HepG2 (cell line): ENCODE measurements around the gene GMPPB. TPM values are rescaled to one million over a fixed set of nuclear protein-coding genes. Genes with fewer than 3 reads are reported as not detected.

Source experiments
- ATAC-seq: fragments of 200-7000 bp; cut with Tn5 transposase; 3 replicates; pipeline ENCODE4 v1.9.1; 2020; ENCODE audit warnings: mild to moderate bottlenecking, moderate library complexity
- BruUV-seq: library from RNA; stranded (reverse); fragments of 400-500 nt; replicated peaks from 2 replicates; lab custom pipeline; 2021; lab: Mats Ljungman, UMichigan
- CTCF ChIA-PET: fragments of 300-600 bp; formaldehyde crosslinking; extraction: SDS; loops from one replicate; lab custom pipeline; 2021; ENCODE audit warnings: low total read pairs, inconsistent platforms, low intra/inter-chr PET ratio; lab: Yijun Ruan, JAX
- POLR2A ChIA-PET: fragments of 350-600 bp; sonication (Branson Sonifier 250); formaldehyde crosslinking; loops from one replicate; lab custom pipeline; 2020; ENCODE audit warnings: antibody characterized with exemption, inconsistent platforms; lab: Yijun Ruan, JAX
- DNase-seq: peaks from one replicate; pipeline ENCODE4 v3.0.0-alpha.2; 2015; ENCODE audit warnings: low spot score
- FAIRE-seq: peaks from 3 replicates; lab custom pipeline; 2011; peaks lifted over from hg19 to GRCh38; lab: Jason Lieb, UNC
- H2AFZ ChIP-seq: one replicate; pipeline ENCODE4 v1.6.1; 2011; ENCODE audit warnings: low read length, inconsistent platforms
- H3K27ac ChIP-seq: fragments of 300-600 bp; 3 replicates; pipeline ENCODE4 v1.8.0; 2011; ENCODE audit warnings: mixed run types, mild to moderate bottlenecking, mixed read lengths, low read length, inconsistent platforms; ENCODE audit not compliant: insufficient read depth; ENCODE audit errors: extremely low read length
- H3K27me3 ChIP-seq, 2 experiments: fragments of 200-600 bp in 1 of 2; 2 replicates in 1 of 2; 3 replicates in 1 of 2; pipeline versions ENCODE4 v1.6.0 to v1.8.0; 2011; ENCODE audit warnings: low read length in 2 of 2, mild to moderate bottlenecking in 2 of 2, moderate library complexity in 2 of 2, inconsistent platforms in 1 of 2; ENCODE audit not compliant: insufficient read depth in 2 of 2, control insufficient read depth in 1 of 2
- H3K36me3 ChIP-seq, 2 experiments: fragments of 200-600 bp in 1 of 2; replicated peaks in 1 of 2; 2 replicates in 1 of 2; 3 replicates in 1 of 2; pipeline versions ENCODE4 v1.5.1 to v1.8.0; 2011; ENCODE audit warnings: low read length in 2 of 2, inconsistent platforms in 1 of 2; ENCODE audit not compliant: insufficient read depth in 2 of 2, control insufficient read depth in 1 of 2
- H3K4me1 ChIP-seq: 2 replicates; pipeline ENCODE4 v1.5.1; 2012; ENCODE audit warnings: low read length, inconsistent platforms; ENCODE audit not compliant: insufficient read depth
- H3K4me2 ChIP-seq: 2 replicates; pipeline ENCODE4 v1.6.0; 2011; ENCODE audit warnings: low read depth, low read length, inconsistent platforms
- H3K4me3 ChIP-seq, 3 experiments: fragments of 200-600 bp in 1 of 3; sonication (generic), shearing (Covaris generic) in 1 of 3; replicated peaks in 1 of 3; 2 replicates each; pipeline ENCODE4 v1.5.1; 2011 to 2016; ENCODE audit warnings: low read length in 3 of 3, inconsistent platforms in 2 of 3, low read depth in 2 of 3, mild to moderate bottlenecking in 2 of 3, control low read depth in 1 of 3, mixed read lengths in 1 of 3; ENCODE audit not compliant: insufficient read depth in 1 of 3
- H3K79me2 ChIP-seq: one replicate; pipeline ENCODE4 v1.6.1; 2011; ENCODE audit warnings: low read length, inconsistent platforms; ENCODE audit not compliant: insufficient read depth
- H3K9ac ChIP-seq: 2 replicates; pipeline ENCODE4 v1.6.0; 2011; ENCODE audit warnings: mild to moderate bottlenecking, low read depth, low read length, inconsistent platforms; ENCODE audit not compliant: insufficient read depth
- H3K9me3 ChIP-seq: 2 replicates; pipeline ENCODE4 v1.5.1; 2012; ENCODE audit warnings: mild to moderate bottlenecking, low read length
- H4K20me1 ChIP-seq: 2 replicates; pipeline ENCODE4 v1.6.0; 2011; ENCODE audit warnings: inconsistent platforms, mild to moderate bottlenecking, low read length, moderate library complexity; ENCODE audit not compliant: insufficient read depth
- AGO2 ChIP-seq: fragments of 200-400 bp; formaldehyde crosslinking; optimal IDR thresholded peaks from 2 replicates; pipeline ENCODE3; 2017; ENCODE audit warnings: mild to moderate bottlenecking, low read depth, low read length, moderate library complexity
- CCAR2 ChIP-seq: fragments of 200-400 bp; formaldehyde crosslinking; optimal IDR thresholded peaks from 2 replicates; pipeline ENCODE3; 2018; ENCODE audit warnings: low read depth, mild to moderate bottlenecking, low read length, moderate library complexity
- DZIP1 ChIP-seq: sonication (generic); formaldehyde crosslinking; IDR thresholded peaks from 2 replicates; pipeline ENCODE4 v1.5.0; 2020; ENCODE audit warnings: mild to moderate bottlenecking, missing genetic modification reagents
- POLR2AphosphoS5 ChIP-seq: IDR thresholded peaks from 2 replicates; pipeline ENCODE4 v1.6.1; 2012; ENCODE audit warnings: low read depth, low read length
- POLR2G ChIP-seq: fragments of 200-400 bp; formaldehyde crosslinking; IDR thresholded peaks from 2 replicates; pipeline ENCODE4 v1.6.1; 2018; ENCODE audit warnings: mild to moderate bottlenecking, low read depth, low read length, moderate library complexity
- RBFOX2 ChIP-seq: fragments of 200-400 bp; formaldehyde crosslinking; IDR thresholded peaks from 2 replicates; pipeline ENCODE4 v1.6.1; 2017; ENCODE audit warnings: low read depth, mild to moderate bottlenecking, low read length
- SSRP1 ChIP-seq: IDR thresholded peaks from 2 replicates; pipeline ENCODE4 v1.6.1; 2016; ENCODE audit warnings: control low read depth
- THAP11 ChIP-seq: IDR thresholded peaks from 2 replicates; pipeline ENCODE4 v1.6.1; 2016; ENCODE audit warnings: missing biosample characterization, missing genetic modification reagents
- ZNF235 ChIP-seq: sonication (generic); formaldehyde crosslinking; IDR thresholded peaks from 2 replicates; pipeline ENCODE4 v1.8.1; 2023; ENCODE audit warnings: mild to moderate bottlenecking, missing genetic modification reagents, borderline replicate concordance
- ZNF530 ChIP-seq: sonication (generic); formaldehyde crosslinking; IDR thresholded peaks from 2 replicates; pipeline ENCODE4 v1.5.0; 2020; ENCODE audit warnings: low read depth, mild to moderate bottlenecking, missing genetic modification reagents
- WGBS: methylation state at CpG from one replicate; pipeline ENCODE4 v1.1.6; 2017; ENCODE audit warnings: low lambda C conversion rate; 5-methylcytosine and 5-hydroxymethylcytosine counted together
- in situ Hi-C: cut with HindIII; loops from 2 replicates; pipeline ENCODE4 v1.10.0; 2017; ENCODE audit warnings: low pct_unique_long_range_greater_than_20kb; ENCODE audit not compliant: extremely low pct_ligation_motif_present
- intact Hi-C: fragments of 100-400 bp; cut with micrococcal nuclease; formaldehyde crosslinking; loops from one replicate; pipeline ENCODE4 v1.10.0; 2022; ENCODE audit not compliant: unreplicated experiment
- polyA plus RNA-seq, 8 experiments: library from polyadenylated mRNA; depleted of rRNA in 3 of 8; stranded (reverse) in 7 of 8; unstranded in 1 of 8; fragments of >200 nt; fragmentation: Illumina TruSeq in 4 of 8; extraction: Trizol in 4 of 8; gene quantifications; 2 replicates each; pipeline versions ENCODE4 v1.2.1 to v1.2.3, GENCODE V29; 2011 to 2016; ENCODE audit warnings: low read depth in 4 of 8, missing spikeins in 1 of 8, mixed read lengths in 1 of 8; ENCODE audit not compliant: insufficient read depth in 1 of 8
- total RNA-seq, 5 experiments: library from RNA; depleted of rRNA; stranded (reverse); fragments of >200 nt; fragmentation: Illumina TruSeq; extraction: Trizol; gene quantifications; 2 replicates each; pipeline ENCODE4 v1.2.3, GENCODE V29; 2016; ENCODE audit warnings: low read depth in 1 of 5
- TF ChIP-seq, protein P1 (sequence below): sonication (generic); formaldehyde crosslinking; conservative IDR thresholded peaks from 2 replicates; pipeline ENCODE4 v1.4.0; 2020; ENCODE audit warnings: missing genetic modification reagents

The GMPPB gene
- total and polyA plus RNA-seq, 2 of the 13 experiments (the other 11 are each of a cell fraction or from before 2014, with no cell fraction given), result 6.5 to 23.1 TPM

- Histone ChIP-seq H3K27ac (peak overlapping the region; percentile 87), H2AFZ (no peak overlapping the region), H3K27me3 (no peaks in the 10 kb centered on the region), H3K36me3 (peaks cover 17 to 36% of the 10 kb centered on the region in 2 experiments), H3K4me1 (peaks cover 21% of the 10 kb centered on the region), H3K79me2 (peaks cover 13% of the 10 kb centered on the region), H3K4me3 (peak overlapping the region; percentile 80 to 100 (median 97); a peak in 5 of 6 replicates), H4K20me1 (no peaks in the 10 kb centered on the region), H3K4me2 (peak overlapping the region; percentile 88), H3K9me3 (no peaks in the 10 kb centered on the region), H3K9ac (peak overlapping the region; percentile 95)
- no peak for DNase-seq
- ChIA-PET CTCF (no interaction called here), POLR2A (no interaction called here)
- WGBS, result 80% methylated on average over 6 of the region's 8 CpGs
- no TSS peak for BruUV-seq
- FAIRE-seq, result no peak
- in situ Hi-C loops, result no loop called here
- 0 out of 2 replicates have a peak, but pooled peaks have one; percentile 9 for TF ChIP-seq SSRP1 (CRISPR knock-in tag)
- no peak for TF ChIP-seq THAP11 (CRISPR knock-in tag)
- no peak for TF ChIP-seq ZNF530 (CRISPR knock-in tag)
- no peak for TF ChIP-seq ZNF235 (CRISPR knock-in tag)
- 0 out of 2 replicates have a peak, but pooled peaks have one; percentile 19 for TF ChIP-seq POLR2G
- no peak for ATAC-seq
- intact Hi-C loops, result no loop called here
Measured at GRCh38 chr3:49722896-49723295, 855 bp downstream of the GMPPB start.

DNA sequence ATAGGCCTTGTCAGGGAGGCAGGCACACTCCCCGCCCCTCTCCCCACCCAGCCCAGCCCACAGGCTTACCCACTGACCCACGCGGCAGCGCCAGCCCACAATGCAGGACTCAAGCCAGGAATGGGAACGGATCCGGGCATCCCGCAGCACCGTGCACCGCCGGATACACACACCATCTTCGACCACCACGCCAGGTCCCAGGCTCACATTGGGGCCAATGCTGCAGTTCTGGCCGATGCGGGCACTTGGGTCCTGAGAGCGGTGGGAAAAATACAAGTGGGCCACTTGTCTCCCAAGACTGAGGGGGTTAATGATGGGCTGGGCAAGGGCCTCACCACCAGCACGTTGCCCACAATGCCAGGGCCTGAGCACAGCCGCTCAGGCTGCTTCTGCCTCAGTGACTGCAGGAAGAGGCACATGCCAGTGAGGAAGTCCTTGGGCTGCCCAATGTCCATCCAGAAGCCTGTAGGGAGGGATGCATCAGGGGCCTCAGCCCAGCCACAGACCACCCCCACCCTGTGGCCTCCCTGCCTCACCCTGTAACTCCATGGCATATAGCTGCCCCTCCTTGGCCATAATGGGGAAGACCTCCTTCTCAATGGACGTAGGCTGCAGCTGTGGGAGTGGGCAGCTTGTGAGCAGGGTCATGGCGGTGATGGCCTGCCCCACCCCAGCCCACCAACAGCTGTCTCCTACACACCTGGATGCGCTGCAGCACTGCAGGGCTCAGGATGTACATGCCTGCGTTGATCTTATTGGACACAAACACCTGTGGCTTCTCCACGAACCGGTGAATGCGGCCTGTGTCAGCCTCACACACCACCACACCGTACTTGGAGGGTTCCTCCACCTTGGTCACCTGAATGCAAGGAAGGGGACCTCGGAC is 1.6 kb downstream of the GMPPB start:
- ChIA-PET CTCF (no interaction called here), POLR2A (no interaction called here)
- Histone ChIP-seq H3K79me2 (peaks cover 13% of the 10 kb centered on the region), H3K9me3 (no peaks in the 10 kb centered on the region), H3K36me3 (peaks cover 13 to 29% of the 10 kb centered on the region in 2 experiments), H3K9ac (0 out of 2 replicates have a peak overlapping the region, but pooled peaks have one; percentile 95), H3K27ac (no peak overlapping the region), H4K20me1 (no peaks in the 10 kb centered on the region), H3K27me3 (no peaks in the 10 kb centered on the region), H3K4me1 (peaks cover 21% of the 10 kb centered on the region), H3K4me3 (peak overlapping the region in 1 of 3 experiments; percentile 97; a peak in 2 of 6 replicates), H3K4me2 (peak overlapping the region; percentile 88), H2AFZ (no peak overlapping the region)
- DNase-seq (no peak), ATAC-seq (no peak), FAIRE-seq (no peak)
- 96% methylated on average over 19 of the region's 26 CpGs for WGBS
- BruUV-seq, result no TSS peak
- TF ChIP-seq POLR2G, result 0 out of 2 replicates have a peak, but pooled peaks have one; percentile 22
- TF ChIP-seq, protein P1, sequence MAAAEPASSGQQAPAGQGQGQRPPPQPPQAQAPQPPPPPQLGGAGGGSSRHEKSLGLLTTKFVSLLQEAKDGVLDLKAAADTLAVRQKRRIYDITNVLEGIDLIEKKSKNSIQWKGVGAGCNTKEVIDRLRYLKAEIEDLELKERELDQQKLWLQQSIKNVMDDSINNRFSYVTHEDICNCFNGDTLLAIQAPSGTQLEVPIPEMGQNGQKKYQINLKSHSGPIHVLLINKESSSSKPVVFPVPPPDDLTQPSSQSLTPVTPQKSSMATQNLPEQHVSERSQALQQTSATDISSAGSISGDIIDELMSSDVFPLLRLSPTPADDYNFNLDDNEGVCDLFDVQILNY (CRISPR knock-in tag), result no peak
- peak; percentile 95 for TF ChIP-seq AGO2
- 0 out of 2 replicates have a peak, but pooled peaks have one; percentile 3 for TF ChIP-seq POLR2AphosphoS5
- TF ChIP-seq CCAR2, result no peak
- TF ChIP-seq RBFOX2, result peak; percentile 40; the same call in 1 of the 2 replicates
- 0 out of 2 replicates have a peak, but pooled peaks have one; percentile 43 for TF ChIP-seq DZIP1
- TF ChIP-seq SSRP1 (CRISPR knock-in tag), result 0 out of 2 replicates have a peak, but pooled peaks have one; percentile 49
- in situ Hi-C loops, result no loop called here
- intact Hi-C loops, result no loop called here
